Measurements from ENCODE around the gene GMDS. TPM values are rescaled to one million over a fixed set of nuclear protein-coding genes. Genes with fewer than 3 reads are reported as not detected.

Gene GMDS
- total and polyA plus RNA-seq, 2 experiments from 2014 or later: 3.0 to 12.6 TPM

DNA sequence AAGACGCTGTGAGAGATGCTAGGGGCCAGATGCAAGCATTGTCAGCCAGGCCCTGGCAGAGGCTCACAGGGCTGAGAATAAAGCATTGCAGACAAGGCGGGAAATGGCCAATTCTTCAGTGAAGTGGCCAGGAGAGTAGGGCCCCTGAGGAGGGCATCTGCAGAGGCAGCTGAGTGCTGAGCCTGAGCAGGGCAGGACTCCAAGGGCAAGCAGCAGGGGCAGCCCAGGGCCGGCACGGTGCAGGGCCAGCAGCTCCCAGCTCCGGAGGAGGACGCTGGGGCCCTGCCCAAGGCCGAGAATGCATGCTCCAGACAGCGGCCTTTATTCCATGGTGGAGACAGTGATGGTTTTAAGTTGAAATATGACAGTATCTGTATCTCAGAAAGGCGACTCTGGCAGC, 330.2 kb downstream of the GMDS start:
- no peak overlapping the region for H3K4me3 ChIP-seq
- no peaks in the 10 kb centered on the region for H3K27me3 ChIP-seq (replicated peaks; ENCODE audit: insufficient read depth)
- H3F3A ChIP-seq (ENCODE audit: insufficient read depth): peaks cover 25% of the 10 kb centered on the region
- in situ Hi-C loops (cut with MboI): no loop called here
- TF ChIP-seq EZH2phosphoT487 (IDR thresholded peaks at IDR 0.05; ENCODE audit: insufficient read depth, low read depth) (no peak), EZH2 (IDR thresholded peaks at IDR 0.05; ENCODE audit: insufficient read depth, poor library complexity, severe bottlenecking) (no peak)
- H3K27ac ChIP-seq: no peak overlapping the region
- DNase-seq: no peak
- H3K36me3 ChIP-seq (ENCODE audit: low read depth): no peaks in the 10 kb centered on the region
- H3K9ac ChIP-seq: no peak overlapping the region
- no peaks in the 10 kb centered on the region for H3K79me2 ChIP-seq (ENCODE audit: insufficient read depth)
- no peaks in the 10 kb centered on the region for H3K9me2 ChIP-seq (ENCODE audit: insufficient read depth)
- H3K4me1 ChIP-seq (ENCODE audit: insufficient read depth): peaks cover 41% of the 10 kb centered on the region
- no peaks in the 10 kb centered on the region for H4K20me1 ChIP-seq (ENCODE audit: insufficient read depth)
- WGBS, 2 experiments (ENCODE audit: low coverage in 1 of 2, low lambda C conversion rate in 2 of 2, missing lambda C conversion rate in 2 of 2): 96 to 98% methylated on average over 9 of the region's 9 CpGs
- H3K4me2 ChIP-seq (ENCODE audit: unreplicated experiment): no peak overlapping the region
- H2AFZ ChIP-seq: no peak overlapping the region
- no peaks in the 10 kb centered on the region for H3K9me3 ChIP-seq (ENCODE audit: low read depth)

DNA sequence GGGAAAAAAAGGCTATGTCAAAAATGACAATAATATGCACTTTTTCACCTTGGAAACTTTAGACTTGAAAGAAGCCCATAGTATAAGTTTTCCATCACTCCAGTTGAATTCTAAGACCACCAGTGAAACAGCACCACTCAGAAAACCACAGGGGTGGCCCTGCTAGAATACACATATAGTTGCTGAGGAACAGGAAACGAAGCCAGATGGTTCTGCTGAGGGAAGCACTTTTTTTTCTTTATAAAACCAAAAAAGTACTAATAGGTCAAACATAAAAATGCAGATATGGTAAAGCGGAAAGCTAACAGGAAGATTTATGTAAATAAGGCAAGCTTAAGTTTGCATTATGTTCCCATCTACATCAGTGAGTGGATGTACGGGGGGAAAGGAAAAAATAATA, 331.8 kb downstream of the GMDS start:
- 93 to 98% methylated on average over 3 of the region's 3 CpGs for WGBS, 2 experiments (ENCODE audit: low coverage in 1 of 2, low lambda C conversion rate in 2 of 2, missing lambda C conversion rate in 2 of 2)
- Histone ChIP-seq H3K4me1 (ENCODE audit: insufficient read depth) (peaks cover 42% of the 10 kb centered on the region), H3K9me2 (ENCODE audit: insufficient read depth) (no peaks in the 10 kb centered on the region), H3K4me2 (ENCODE audit: unreplicated experiment) (no peak overlapping the region), H3K79me2 (ENCODE audit: insufficient read depth) (no peaks in the 10 kb centered on the region), H3K4me3 (no peak overlapping the region), H3F3A (ENCODE audit: insufficient read depth) (peaks cover 25% of the 10 kb centered on the region), H3K9ac (no peak overlapping the region), H3K36me3 (ENCODE audit: low read depth) (no peaks in the 10 kb centered on the region), H3K27ac (no peak overlapping the region), H3K9me3 (ENCODE audit: low read depth) (no peaks in the 10 kb centered on the region), H4K20me1 (ENCODE audit: insufficient read depth) (no peaks in the 10 kb centered on the region), H2AFZ (no peak overlapping the region), H3K27me3 (replicated peaks; ENCODE audit: insufficient read depth) (no peaks in the 10 kb centered on the region)
- in situ Hi-C loops (cut with MboI): no loop called here
- TF ChIP-seq EZH2phosphoT487 (IDR thresholded peaks at IDR 0.05; ENCODE audit: insufficient read depth, low read depth) (no peak), EZH2 (IDR thresholded peaks at IDR 0.05; ENCODE audit: insufficient read depth, poor library complexity, severe bottlenecking) (no peak)
- no peak for DNase-seq

DNA sequence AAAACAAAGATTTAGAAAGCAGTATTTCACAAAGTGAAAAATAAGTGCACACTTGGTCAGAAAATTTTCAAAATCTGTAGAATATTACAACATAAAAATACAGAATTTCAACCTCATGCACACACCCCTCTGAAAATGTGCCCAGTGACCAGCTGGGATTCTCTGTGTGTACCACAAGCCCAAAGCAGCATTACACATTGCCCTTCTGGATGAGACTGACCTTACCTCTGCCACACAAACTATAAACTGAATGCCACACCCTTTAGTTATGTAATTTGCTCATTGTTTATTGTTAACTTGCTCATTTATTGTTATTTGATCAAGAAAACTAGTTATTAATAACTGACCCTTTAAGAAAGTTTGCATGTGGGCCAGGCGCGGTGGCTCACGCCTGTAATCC, 332.7 kb downstream of the GMDS start:
- in situ Hi-C loops (cut with MboI): no loop called here
- 96 to 98% methylated on average over 3 of the region's 3 CpGs for WGBS, 2 experiments (ENCODE audit: low coverage in 1 of 2, low lambda C conversion rate in 2 of 2, missing lambda C conversion rate in 2 of 2)

GRCh38 chr6:1911474-1911873, 333.9 kb downstream of the GMDS start:
- Histone ChIP-seq H4K20me1 (ENCODE audit: insufficient read depth) (no peaks in the 10 kb centered on the region), H3K9ac (no peak overlapping the region), H3K9me3 (ENCODE audit: low read depth) (no peaks in the 10 kb centered on the region), H3K9me2 (ENCODE audit: insufficient read depth) (no peaks in the 10 kb centered on the region), H3K27ac (no peak overlapping the region), H3K36me3 (ENCODE audit: low read depth) (no peaks in the 10 kb centered on the region), H3K79me2 (ENCODE audit: insufficient read depth) (no peaks in the 10 kb centered on the region), H2AFZ (no peak overlapping the region), H3K27me3 (replicated peaks; ENCODE audit: insufficient read depth) (no peaks in the 10 kb centered on the region), H3K4me1 (ENCODE audit: insufficient read depth) (peaks cover 21% of the 10 kb centered on the region), H3K4me3 (no peak overlapping the region), H3F3A (ENCODE audit: insufficient read depth) (peaks cover 4% of the 10 kb centered on the region; the same call in 1 of the 2 replicates), H3K4me2 (ENCODE audit: unreplicated experiment) (no peak overlapping the region)
- in situ Hi-C loops (cut with MboI): no loop called here
- peak; percentile 20 for DNase-seq
- TF ChIP-seq EZH2phosphoT487 (IDR thresholded peaks at IDR 0.05; ENCODE audit: insufficient read depth, low read depth): no peak
- WGBS, 2 experiments (ENCODE audit: low coverage in 1 of 2, low lambda C conversion rate in 2 of 2, missing lambda C conversion rate in 2 of 2): 61 to 69% methylated on average over 4 of the region's 4 CpGs

More for the DNA sequence above, 332.7 kb downstream of the GMDS start:
- Histone ChIP-seq H3K27me3 (replicated peaks; ENCODE audit: insufficient read depth) (no peaks in the 10 kb centered on the region), H3F3A (ENCODE audit: insufficient read depth) (peaks cover 17% of the 10 kb centered on the region), H4K20me1 (ENCODE audit: insufficient read depth) (no peaks in the 10 kb centered on the region), H3K4me2 (ENCODE audit: unreplicated experiment) (no peak overlapping the region), H3K4me1 (ENCODE audit: insufficient read depth) (peaks cover 34% of the 10 kb centered on the region), H3K79me2 (ENCODE audit: insufficient read depth) (no peaks in the 10 kb centered on the region), H3K27ac (no peak overlapping the region), H3K9me2 (ENCODE audit: insufficient read depth) (no peaks in the 10 kb centered on the region), H3K4me3 (no peak overlapping the region), H3K9me3 (ENCODE audit: low read depth) (no peaks in the 10 kb centered on the region), H2AFZ (no peak overlapping the region), H3K9ac (no peak overlapping the region), H3K36me3 (ENCODE audit: low read depth) (no peaks in the 10 kb centered on the region)
- TF ChIP-seq EZH2phosphoT487 (IDR thresholded peaks at IDR 0.05; ENCODE audit: insufficient read depth, low read depth): no peak
- no peak for DNase-seq
